Esophagus mucosa (tissue), 1 donor: ENCODE results near the gene PCOLCE2. TPM values are rescaled to one million over a fixed set of nuclear protein-coding genes. Genes with fewer than 3 reads are reported as not detected.

ENCODE experiments used
- ATAC-seq: fragments of 200-7000 bp; cut with Tn5 transposase; one replicate; pipeline ENCODE4 v1.9.1; 2020
- total RNA-seq: library from RNA; stranded (reverse); gene quantifications from one replicate; pipeline ENCODE4 v1.2.4, GENCODE V29; 2023
- donor health status: DM: yes; HTN: yes; CAD: no.

Gene PCOLCE2, protein sequence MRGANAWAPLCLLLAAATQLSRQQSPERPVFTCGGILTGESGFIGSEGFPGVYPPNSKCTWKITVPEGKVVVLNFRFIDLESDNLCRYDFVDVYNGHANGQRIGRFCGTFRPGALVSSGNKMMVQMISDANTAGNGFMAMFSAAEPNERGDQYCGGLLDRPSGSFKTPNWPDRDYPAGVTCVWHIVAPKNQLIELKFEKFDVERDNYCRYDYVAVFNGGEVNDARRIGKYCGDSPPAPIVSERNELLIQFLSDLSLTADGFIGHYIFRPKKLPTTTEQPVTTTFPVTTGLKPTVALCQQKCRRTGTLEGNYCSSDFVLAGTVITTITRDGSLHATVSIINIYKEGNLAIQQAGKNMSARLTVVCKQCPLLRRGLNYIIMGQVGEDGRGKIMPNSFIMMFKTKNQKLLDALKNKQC
- 0.36 TPM for total RNA-seq

DNA sequence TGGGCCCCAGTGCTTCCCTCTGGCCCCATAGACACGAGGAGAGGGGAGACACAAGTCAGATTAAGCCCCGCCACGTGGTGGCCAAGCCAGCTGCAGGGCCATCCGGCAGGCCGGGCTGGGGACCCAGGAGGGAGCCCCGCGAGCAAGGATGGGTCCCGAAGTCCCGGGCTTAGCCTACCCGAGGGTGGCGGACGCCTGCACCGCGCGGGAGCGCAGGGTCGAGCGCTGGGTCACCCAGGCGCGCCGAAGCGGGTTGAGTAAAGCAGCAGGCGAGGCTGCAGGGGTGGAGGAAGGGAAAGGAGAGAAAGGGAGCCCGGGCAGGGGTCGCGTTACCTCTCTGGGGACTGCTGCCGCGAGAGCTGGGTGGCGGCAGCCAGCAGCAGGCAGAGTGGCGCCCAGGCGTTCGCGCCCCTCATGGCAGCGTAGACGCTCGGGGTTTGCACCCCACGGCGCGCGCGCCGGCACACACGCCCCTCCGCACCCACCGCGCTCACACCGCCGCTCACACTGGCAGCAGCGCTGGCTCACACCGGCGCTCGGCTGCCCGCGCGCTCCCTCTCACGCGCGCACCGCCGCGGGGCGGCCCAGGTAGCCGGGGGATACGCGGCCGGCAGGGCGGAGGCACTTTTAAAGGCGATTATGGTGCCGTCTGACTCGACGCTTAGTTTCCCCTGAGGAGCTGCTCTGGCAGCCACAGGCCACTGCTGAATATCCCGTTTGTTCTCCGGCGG lies at the start of gene PCOLCE2:
Gene PCOLCE2, minus strand, starts transcription at position 603 of the 731 bp plus-strand sequence. Its CDS starts 187 bp downstream, at position 416.
- ATAC-seq: peak; percentile 72

GRCh38 chr3:142935963-142936362 lies 47.1 kb upstream of the PCOLCE2 start:
- ATAC-seq: no peak

- no peak for ATAC-seq
These were observed 46.0 kb upstream of the PCOLCE2 start for GRCh38 chr3:142934887-142935269.

DNA sequence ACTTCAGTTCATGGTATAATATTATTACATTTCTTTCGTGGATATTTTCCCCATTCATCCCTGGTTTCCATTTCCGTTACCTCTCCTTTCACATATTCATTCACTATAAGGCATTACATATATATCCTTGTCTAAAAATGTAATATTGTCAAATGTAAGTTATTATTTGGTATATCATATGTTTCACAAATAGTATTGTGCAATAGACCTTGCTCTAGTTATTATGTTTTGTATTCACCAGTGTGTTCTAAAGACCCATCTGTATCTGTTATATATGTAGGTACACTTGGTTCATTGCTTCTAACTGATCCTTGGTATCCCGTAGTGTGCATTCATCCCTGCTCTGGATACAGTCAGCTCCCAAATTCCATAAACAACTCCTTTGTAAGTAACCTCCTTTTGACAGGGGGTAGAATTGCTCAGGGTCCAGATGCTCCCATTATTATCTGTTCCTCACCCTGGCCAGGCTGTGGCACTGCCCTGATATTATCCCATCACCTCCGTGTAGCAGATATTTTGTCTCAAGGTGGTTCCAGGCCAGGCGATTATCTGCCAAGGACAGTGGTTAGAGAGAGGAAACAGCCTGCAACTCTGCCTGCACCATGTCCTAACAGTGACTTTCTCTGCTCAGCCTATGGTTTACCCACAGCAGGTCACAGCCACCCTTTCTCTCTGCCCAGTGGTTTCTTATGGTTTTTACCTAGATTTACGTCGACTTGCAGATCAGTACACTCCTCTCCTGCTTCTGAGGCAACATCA lies 45.4 kb upstream of the PCOLCE2 start:
- ATAC-seq: no peak

GRCh38 chr3:142931222-142931621 lies 42.3 kb upstream of the PCOLCE2 start:
- peak; percentile 39 for ATAC-seq

GRCh38 chr3:142930463-142930862 lies 41.6 kb upstream of the PCOLCE2 start:
- ATAC-seq: no peak

GRCh38 chr3:142929890-142930289 lies 41.0 kb upstream of the PCOLCE2 start:
- ATAC-seq: no peak

- ATAC-seq: peak; percentile 79
These were observed 40.2 kb upstream of the PCOLCE2 start for GRCh38 chr3:142929109-142929508.

DNA sequence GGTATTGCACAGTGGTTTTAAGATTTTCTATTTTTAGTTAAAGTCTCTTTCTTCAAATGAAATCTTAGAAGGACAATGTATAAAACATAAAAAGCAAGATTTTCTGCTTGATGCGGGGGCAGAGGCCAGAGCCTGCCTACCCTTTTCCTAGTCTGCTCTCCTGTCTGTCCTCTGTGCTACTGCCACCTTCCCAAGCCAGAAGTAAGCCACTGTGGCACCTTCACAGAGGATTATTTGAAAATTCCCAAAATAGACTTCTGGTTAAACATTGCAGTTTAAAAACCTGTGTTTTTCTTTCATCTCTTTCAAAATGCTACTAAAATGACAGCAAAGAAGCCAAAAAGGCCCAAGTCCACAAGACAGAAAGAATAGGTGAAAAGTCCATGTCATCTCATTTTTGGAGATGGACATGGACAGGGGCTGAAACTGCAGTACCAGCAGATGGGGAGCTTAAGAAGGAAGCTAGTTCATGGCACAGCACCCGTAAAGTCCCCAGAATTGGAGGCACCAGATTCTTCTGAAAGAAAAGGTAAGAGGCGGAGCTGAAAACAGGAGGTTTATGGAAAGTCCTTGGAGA lies 37.6 kb upstream of the PCOLCE2 start:
- ATAC-seq: no peak

GRCh38 chr3:142925140-142925539 lies 36.3 kb upstream of the PCOLCE2 start:
- peak; percentile 31 for ATAC-seq

DNA sequence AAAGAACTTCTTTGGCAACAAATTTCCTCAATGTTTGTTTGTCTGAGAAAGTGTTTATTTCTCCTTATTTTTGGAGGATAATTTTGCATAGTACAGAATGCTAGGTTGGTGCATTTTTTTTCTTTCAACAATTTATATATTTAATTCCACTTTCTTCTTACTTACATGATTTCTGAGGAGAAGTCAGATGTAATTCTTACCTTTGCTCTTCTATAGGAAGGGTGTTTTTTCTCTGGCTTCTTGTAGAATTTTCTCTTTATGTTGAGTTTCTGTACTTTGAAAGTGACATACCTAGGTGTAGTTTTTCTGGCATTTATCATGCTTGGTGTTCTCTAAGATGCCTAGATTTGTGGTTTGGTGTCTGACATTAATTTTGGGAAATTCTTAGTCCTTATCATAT lies 34.8 kb upstream of the PCOLCE2 start:
- ATAC-seq: no peak

DNA sequence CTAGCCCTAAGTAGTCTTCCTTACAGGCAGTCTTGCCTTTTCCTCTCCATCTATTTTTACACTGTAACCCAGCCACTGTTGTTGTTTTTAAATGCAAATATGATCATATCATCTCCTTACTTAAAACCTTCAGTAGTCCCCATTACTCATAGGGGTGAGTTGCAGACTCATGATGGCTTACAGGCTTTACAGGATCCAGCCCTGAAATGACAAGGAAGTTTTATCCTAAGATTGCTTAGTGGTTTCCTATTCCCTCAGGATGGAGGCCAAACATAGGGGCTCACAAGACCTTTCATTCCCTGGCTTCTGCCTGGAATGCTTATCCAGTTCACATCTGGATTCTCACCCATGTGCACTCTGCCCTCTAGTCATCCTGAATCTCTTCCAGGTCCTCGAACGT lies 27.7 kb upstream of the PCOLCE2 start:
- ATAC-seq: peak; percentile 41

GRCh38 chr3:142915636-142916035 lies 26.8 kb upstream of the PCOLCE2 start:
- ATAC-seq: no peak

GRCh38 chr3:142914286-142914811 lies 25.5 kb upstream of the PCOLCE2 start:
- ATAC-seq: no peak

- no peak for ATAC-seq
These were observed 24.5 kb upstream of the PCOLCE2 start for GRCh38 chr3:142913432-142913831.

- ATAC-seq: no peak
These were observed 23.7 kb upstream of the PCOLCE2 start for GRCh38 chr3:142912402-142913172.

GRCh38 chr3:142910280-142910679 lies 21.4 kb upstream of the PCOLCE2 start:
- ATAC-seq: no peak

- ATAC-seq: no peak
These were observed 20.4 kb upstream of the PCOLCE2 start for GRCh38 chr3:142909282-142909681.

GRCh38 chr3:142907996-142908395 lies 19.1 kb upstream of the PCOLCE2 start:
- no peak for ATAC-seq

GRCh38 chr3:142904639-142905436 lies 16.0 kb upstream of the PCOLCE2 start:
- ATAC-seq: peak; percentile 85

DNA sequence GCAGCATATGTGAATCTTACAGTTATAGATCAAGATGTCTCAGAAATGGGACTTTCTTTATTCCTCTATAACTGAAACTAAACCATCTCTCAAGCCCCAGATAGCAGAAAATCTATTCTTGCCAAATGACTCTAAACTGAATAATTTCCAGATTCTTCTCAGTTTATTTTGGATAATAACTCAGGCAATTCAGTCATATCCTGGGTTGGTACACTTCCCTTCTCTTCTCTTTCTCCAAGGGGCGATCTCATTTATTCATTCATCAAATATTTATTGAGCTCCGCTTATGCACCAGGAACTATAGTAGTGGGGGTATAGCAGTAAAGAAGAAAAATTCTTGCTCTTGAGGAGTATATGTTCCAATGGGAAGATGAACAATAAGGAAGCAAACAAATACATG lies 13.5 kb upstream of the PCOLCE2 start:
- no peak for ATAC-seq
